SKM-1 treated with dmso at 0.1 percent for 144 hours (cell line): ENCODE data around the gene ZNF358.

Experiments used
- DNase-seq: peaks from one replicate; lab custom pipeline; 2025; ENCODE audit not compliant: unreplicated experiment; lab: John Stamatoyannopoulos, UW

The ZNF358 gene

DNA sequence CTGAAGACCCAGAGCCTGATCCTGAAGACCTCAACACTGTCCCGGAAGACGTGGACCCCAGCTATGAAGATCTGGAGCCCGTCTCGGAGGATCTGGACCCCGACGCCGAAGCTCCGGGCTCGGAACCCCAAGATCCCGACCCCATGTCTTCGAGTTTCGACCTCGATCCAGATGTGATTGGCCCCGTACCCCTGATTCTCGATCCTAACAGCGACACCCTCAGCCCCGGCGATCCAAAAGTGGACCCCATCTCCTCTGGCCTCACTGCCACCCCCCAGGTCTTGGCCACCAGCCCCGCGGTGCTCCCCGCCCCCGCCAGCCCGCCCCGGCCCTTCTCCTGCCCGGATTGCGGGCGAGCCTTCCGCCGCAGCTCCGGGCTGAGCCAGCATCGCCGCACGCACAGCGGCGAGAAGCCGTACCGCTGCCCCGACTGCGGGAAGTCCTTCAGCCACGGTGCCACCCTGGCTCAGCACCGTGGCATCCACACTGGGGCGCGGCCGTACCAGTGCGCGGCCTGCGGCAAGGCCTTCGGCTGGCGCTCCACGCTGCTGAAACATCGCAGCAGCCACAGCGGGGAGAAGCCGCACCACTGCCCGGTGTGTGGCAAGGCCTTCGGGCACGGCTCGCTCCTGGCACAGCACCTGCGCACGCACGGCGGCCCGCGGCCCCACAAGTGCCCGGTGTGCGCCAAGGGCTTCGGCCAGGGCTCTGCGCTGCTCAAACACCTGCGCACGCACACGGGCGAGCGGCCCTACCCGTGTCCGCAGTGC, 3.6 kb downstream of the ZNF358 start:
- DNase-seq, result no peak

DNA sequence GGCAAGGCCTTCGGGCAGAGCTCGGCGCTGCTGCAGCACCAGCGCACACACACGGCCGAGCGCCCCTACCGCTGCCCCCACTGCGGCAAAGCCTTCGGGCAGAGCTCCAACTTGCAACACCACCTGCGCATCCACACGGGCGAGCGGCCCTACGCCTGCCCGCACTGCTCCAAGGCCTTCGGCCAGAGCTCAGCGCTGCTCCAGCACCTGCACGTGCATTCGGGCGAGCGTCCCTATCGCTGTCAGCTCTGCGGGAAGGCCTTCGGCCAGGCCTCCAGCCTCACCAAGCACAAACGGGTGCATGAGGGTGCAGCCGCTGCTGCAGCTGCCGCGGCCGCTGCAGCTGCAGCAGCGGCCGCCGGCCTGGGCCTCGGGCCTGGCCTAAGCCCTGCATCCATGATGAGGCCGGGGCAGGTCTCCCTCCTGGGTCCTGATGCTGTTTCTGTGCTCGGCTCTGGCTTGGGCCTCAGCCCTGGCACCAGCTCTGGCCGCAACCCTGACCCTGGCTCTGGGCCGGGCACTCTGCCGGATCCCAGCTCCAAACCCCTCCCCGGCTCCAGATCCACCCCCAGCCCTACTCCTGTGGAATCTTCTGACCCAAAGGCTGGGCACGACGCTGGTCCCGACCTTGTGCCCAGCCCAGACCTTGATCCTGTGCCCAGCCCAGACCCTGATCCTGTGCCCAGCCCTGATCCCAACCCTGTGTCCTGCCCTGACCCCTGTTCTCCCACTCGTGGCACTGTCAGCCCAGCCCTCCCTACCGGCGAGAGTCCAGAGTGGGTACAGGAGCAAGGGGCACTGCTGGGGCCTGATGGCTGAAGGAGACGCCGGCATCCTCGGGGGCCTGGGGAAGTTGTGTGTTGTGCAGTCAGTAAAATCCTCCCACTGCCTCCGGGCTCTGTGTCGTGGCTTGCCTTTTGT, 4.5 kb downstream of the ZNF358 start:
- no peak for DNase-seq

DNA sequence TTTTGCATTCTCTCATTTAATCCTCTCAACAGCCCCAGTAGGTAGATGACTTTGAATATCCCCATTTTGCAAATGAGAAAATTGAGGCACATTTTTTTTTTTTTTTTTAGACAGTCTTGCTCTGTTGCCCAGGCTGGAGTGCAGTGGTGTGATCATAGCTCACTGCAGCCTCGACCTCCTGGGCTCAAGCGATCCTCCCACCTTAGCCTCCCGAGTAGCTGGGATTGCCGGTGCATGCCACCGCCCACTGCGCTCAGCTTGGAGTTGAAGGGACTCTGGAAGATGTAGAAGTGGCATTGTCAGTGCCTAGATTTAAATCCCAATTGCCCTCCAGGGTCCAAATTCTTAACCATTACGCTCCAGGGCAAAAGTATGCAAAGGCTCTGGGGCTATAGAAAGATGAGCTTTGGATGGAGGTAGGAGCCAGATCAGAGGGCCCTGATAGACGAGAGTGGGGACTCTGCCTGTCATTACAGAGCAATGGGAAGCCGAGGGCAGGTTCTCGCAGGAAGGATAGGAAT, 5.7 kb downstream of the ZNF358 start:
- no peak for DNase-seq

DNA sequence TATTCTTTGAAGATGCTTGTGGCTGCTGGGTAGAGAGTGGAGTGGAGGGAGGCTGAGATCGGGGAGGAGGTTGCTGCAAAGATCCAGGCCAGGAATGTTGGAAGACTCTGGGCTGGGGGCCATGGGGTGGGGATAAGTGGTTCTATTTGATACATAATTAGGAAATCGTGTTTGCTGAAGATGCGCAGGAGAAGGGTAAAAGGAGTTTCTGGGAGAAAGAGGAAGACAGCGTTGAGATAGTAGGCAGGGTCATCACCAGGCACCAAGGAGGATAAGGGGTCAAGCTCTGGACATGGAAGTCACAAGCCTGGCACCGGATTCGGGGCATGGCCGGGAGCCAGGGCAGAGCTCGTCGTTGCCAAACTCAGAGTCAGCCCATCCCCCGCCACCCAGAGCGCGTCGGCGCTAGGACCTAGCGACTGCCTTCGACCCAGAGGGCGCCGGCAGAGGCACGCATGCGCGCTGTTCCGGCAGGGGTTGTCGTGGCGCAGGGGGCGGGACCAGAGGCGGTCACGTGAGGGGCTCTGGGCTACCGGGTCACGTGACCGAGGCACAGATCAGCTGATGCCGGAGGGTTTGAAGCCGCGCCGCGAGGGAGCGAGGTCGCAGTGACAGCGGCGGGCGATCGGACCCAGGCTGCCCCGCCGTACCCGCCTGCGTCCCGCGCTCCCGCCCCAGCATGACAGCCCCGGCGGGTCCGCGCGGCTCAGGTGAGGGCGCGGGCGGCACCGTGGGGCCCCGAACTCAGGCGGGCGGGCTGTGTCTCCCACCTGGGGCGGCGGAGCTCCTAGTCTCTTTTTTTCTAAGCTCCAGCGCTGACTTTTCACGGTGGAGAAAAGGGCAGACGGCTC, 6.4 kb downstream of the ZNF358 start, which contains the start of gene MCOLN1:
Gene MCOLN1, plus strand, starts transcription at position 553 of the 851 bp plus-strand sequence. Its CDS starts 127 bp downstream, at position 680.
- DNase-seq, result peak; percentile 96

DNA sequence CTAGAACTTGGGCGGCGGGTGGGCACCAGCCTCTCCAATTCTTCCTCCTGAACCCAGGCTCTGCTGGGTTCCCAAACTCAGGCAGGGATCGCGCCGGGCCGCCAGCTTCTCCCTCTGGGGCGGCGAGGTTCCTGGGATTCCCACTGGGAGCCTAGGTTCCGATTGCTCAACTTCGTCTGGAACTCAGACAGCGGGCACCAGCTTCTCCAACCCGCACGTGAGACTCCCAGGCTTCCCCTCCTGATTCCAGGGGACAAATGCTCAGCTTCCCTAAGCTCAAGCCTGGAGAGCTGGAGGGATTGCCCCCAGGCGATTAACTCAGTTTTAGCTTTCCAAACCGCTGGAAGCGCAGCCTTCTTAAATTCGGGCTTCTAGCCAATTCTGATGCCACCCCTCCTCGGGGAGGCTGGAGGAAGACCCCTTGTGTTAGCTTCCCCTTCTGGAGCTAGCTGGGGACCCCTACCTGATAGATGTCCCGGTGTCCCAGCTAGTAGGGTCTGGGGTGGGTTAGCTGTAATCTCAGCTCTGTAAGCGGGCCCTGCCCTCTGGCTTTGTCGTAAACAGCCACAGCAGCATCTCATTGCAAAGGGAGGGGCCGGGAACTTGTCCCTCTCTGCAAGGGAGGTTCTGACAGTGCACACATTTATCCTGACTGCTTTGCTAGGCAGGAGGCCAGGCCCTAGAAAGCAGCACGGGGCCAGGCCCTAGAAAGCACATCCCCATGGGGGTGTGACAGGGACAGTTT, 7.2 kb downstream of the ZNF358 start:
- no peak for DNase-seq

DNA sequence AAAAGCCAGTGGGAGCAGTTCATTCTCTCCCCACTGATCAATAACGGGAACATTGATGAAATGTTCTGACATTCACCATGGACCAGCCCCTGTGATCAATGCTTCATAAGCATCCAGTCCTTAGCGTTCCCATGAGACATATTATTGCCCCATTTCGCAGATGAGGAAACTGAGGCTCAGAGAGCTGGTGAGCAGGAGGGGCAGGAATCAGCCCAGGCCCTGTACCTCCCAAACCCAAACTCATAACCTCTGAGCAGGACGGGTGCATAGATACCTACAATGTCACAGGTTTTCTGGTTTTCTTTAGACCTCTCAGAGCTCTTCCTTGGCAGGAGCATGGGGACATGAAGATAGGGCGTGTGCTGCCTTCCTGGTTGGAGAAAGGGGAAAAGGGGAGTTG, 8.6 kb downstream of the ZNF358 start:
- DNase-seq, result no peak

DNA sequence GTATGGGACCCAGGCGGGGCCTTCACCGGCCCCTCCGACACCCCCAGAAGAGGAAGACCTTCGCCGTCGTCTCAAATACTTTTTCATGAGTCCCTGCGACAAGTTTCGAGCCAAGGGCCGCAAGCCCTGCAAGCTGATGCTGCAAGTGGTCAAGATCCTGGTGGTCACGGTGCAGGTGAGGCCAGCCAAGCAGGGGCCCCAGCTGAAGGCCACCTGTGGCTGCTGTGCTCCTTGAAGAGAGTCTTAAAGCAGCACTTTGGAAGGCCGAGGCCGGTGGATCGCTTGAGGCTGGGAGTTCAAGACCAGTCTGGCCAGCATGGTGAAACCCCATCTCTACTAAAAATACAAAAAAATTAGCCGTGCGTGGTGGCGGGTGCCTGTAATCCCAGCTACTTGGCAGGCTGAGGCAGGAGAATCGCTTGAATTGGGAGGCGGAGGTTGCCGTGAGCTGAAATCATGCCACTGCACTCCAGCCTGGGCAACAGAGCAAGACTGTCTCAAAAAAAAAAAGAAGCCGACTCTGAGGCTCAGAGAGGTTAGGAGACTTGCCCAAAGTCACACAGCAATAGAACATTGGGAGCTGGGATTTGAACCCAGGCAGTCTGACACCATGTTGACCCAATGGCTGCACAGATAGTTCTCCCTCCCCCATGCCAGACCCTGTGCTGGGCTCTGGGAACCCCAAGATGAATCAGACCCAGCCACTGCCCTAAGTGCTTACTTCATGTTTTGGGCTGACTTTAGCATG, 9.3 kb downstream of the ZNF358 start:
- no peak for DNase-seq

DNA sequence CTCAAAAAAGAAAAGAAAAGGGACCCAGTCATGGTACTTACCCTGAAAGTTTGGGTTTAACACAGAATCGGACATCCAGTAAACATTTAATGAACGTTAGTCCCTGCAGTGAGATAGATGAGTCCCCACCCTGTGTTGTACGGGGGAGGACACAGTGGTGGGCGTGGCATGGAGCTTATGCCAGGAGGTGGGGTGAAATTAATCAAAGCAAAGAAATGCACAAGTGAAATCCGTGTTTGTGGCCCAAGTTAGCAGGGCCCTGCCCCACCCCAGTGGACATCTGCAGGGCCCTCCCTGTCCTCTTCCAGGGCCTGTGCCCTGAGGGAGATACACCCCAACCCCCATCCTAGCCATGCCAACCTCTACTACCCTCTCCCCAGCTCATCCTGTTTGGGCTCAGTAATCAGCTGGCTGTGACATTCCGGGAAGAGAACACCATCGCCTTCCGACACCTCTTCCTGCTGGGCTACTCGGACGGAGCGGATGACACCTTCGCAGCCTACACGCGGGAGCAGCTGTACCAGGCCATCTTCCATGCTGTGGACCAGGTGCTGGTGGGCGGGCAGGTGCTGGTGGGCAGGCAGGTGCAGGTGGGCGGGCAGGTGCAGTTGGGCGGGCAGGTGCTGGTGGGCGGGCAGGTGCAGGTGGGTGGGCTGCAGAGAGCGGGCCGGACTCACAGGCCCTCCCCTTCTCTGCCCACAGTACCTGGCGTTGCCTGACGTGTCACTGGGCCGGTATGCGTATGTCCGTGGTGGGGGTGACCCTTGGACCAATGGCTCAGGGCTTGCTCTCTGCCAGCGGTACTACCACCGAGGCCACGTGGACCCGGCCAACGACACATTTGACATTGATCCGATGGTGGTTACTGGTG, 10.4 kb downstream of the ZNF358 start:
- DNase-seq, result no peak

DNA sequence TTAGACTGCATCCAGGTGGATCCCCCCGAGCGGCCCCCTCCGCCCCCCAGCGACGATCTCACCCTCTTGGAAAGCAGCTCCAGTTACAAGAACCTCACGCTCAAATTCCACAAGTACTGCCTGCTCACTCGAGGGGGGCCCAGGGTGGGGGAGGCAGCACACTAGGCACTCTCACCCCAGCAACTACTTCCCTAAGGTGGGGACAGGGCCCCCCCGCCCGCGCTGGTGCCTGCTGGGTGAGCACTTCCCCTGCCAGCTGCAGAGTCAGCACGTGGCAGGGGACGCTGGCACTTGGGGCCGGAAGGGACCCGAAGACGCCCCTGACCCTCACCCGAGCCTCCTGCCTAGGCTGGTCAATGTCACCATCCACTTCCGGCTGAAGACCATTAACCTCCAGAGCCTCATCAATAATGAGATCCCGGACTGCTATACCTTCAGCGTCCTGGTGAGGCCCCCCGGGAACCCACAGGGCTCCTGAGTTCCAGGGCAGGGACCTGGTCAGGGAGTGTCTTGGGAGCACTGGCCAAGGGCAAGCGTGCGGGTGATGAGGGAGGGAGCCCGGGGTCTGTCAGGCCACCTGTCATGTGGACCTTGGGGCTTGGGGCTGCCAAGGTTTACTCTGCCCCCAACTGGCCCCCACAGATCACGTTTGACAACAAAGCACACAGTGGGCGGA, 11.8 kb downstream of the ZNF358 start:
- DNase-seq, result no peak

DNA sequence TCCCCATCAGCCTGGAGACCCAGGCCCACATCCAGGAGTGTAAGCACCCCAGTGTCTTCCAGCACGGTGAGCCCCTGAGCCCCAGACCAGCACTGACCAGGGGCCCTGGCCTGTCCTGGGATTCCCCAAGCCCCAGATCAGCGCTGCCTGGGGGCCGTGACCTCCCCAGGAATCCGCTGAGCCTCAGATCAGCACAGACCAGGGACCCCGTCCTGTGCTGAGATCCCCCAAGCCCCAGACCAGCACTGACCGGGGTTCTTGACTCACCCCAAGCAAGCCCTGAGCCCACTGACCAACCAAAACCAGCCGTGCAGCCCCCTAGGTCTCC, 12.3 kb downstream of the ZNF358 start:
- DNase-seq, result no peak

DNA sequence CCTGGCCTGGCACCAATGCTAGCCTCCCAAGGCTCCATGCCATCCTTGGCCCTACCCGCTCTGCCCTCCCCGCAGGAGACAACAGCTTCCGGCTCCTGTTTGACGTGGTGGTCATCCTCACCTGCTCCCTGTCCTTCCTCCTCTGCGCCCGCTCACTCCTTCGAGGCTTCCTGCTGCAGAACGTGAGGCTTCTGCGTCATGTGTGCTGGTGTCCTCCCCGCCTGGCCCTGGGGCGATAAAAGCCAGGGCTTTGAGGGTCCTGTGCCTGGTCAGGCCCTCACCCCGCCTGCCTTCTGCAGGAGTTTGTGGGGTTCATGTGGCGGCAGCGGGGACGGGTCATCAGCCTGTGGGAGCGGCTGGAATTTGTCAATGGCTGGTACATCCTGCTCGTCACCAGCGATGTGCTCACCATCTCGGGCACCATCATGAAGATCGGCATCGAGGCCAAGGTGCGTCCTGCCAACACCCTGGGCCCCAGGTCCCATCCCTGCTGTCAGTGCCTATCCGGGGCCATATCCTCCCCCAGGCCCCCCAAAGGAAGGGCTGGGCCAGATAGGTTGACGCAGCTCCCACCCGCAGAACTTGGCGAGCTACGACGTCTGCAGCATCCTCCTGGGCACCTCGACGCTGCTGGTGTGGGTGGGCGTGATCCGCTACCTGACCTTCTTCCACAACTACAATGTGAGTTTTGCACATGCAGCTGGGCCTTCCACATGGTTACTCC, 12.8 kb downstream of the ZNF358 start:
- DNase-seq, result no peak

DNA sequence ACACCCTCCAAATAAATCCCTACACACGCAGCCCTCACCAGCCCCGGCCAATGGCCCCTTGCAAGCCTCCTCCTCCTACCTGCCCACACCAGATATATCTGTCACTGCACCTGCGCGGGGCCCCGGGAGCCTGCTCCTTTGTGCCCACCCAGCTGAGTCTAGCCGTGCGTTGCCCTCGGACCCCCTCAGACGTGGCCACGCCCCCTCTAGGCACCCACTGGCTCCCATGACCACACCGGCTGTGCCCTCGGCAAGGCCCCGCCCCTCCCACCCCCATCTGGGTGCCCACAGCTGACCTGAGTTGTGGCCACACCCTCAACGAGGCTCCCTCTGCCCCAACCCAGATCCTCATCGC, 13.3 kb downstream of the ZNF358 start:
- DNase-seq, result no peak

DNA sequence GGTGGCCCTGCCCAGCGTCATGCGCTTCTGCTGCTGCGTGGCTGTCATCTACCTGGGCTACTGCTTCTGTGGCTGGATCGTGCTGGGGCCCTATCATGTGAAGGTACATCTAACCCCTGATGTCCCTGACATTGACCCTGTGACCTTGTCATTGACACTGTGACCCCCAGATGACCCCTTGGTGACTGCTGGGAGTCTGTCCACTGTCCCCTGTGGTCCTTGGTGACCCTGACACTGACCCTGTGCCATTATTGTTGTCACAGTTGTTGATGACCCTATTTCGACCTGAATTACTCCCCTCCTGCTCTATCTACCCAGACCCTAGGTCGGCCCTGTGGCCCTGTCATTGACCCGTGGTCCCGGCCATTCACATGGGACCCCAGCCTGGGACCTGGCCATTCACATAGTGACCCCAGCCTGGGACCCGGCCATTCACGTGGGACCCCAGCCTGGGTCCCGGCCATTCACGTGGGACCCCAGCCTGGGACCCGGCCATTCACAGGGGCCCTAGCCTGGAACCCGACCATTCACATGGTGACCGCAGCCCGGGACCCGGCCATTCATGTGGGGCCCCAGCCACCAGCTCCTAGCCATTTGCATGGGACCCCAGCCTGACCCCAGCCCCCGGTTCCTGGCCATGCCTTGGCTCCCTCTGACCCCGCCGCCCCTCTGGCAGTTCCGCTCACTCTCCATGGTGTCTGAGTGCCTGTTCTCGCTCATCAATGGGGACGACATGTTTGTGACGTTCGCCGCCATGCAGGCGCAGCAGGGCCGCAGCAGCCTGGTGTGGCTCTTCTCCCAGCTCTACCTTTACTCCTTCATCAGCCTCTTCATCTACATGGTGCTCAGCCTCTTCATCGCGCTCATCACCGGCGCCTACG, 13.9 kb downstream of the ZNF358 start:
- no peak for DNase-seq

DNA sequence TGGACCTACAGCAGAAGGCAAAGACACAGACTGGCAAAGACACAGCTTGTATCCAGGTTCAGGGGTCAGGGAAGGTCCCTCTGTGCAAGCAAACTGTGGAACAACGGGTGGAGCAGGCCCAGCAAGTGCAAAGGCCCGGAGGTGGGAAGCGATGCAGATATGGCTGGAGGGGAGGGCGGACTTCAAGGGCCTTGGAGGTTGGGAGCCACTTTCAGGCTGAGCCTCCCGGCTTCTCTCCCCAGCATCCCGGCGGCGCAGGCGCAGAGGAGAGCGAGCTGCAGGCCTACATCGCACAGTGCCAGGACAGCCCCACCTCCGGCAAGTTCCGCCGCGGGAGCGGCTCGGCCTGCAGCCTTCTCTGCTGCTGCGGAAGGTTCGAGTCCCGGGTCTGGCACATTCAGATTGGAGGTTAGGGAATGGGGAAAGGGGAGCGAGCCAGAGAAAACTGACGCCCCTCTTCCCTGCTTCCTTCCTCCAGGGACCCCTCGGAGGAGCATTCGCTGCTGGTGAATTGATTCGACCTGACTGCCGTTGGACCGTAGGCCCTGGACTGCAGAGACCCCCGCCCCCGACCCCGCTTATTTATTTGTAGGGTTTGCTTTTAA, 17.5 kb downstream of the ZNF358 start:
- no peak for DNase-seq

DNA sequence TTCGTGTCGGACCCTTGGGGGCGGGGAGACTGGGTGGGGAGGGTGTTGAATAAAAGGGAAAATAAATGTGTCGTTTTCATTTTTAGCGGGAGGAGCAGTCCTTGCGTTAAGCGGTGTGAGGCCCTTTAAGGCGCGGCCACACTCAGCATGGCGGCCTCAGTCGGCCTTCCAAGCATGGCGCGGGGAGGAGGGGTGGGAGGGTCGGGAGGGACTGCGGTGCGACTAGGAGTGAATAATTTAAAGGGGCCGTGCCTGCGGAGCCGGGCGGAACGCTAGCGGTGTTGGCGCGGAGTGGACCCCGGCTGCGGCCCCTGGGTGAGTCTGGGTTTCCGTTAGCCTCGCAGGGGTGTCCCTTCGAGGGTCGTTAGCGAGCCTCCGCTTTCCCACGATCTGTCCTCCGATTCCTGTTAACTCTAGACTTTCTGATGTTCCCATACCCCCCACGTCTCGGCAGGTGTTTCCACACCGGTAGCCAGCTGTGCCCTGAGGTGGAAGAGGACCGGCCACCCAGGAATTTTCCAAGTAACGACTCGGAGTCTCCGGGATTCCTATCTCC, 18.1 kb downstream of the ZNF358 start:
- DNase-seq, result no peak

DNA sequence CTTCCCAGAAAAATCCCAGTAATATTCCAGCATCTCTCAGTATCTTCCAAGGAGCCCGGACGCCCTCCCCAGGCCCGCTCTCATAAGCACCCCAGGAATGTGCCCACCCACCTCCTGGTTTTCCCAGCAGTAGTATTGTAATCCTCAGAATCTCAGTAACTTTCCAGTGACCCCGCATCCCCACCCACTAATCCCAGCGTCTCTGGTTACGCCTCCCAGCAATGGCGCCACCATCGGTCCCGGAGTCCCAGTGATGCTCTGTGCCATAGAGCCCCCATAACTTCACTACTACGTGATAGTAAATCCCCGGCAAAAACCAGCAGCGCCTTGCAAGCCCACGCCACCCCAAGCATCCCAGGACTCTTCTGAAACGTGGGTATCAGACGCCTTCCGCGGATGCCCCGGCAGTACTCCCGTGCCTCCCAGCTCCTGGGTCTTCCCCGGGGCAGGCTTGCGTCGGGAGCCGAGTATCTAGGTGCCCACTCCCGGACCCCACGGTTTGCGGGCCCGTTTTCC, 18.7 kb downstream of the ZNF358 start:
- DNase-seq, result no peak
